GM12872 (cell line): ENCODE measurements around the gene ACOT8.

ENCODE experiments used
- CTCF ChIP-seq: IDR thresholded peaks from 3 replicates; pipeline ENCODE4 v1.5.1; 2011; ENCODE audit warnings: low read depth, mild to moderate bottlenecking, low read length, moderate library complexity; ENCODE audit not compliant: insufficient read depth

Gene ACOT8

GRCh38 chr20:45835825-45836224 lies 21.4 kb downstream of the ACOT8 start:
- no peak for TF ChIP-seq CTCF

- no peak; the same call in 2 of the 3 replicates for TF ChIP-seq CTCF
Observed at GRCh38 chr20:45835329-45835765, 21.8 kb downstream of the ACOT8 start.

GRCh38 chr20:45834797-45835161 lies 22.4 kb downstream of the ACOT8 start:
- TF ChIP-seq CTCF, result no peak

- no peak for TF ChIP-seq CTCF
Observed at GRCh38 chr20:45833883-45834796, 23.1 kb downstream of the ACOT8 start.

- TF ChIP-seq CTCF, result no peak
Observed at GRCh38 chr20:45833030-45833882, 23.9 kb downstream of the ACOT8 start, which contains the start of gene SNX21. Gene SNX21 (plus strand): TSS chr20:45833799. CDS start chr20:45833920, 121 bp downstream.

GRCh38 chr20:45832619-45833018 lies 24.6 kb downstream of the ACOT8 start:
- TF ChIP-seq CTCF, result no peak

GRCh38 chr20:45828589-45828988 lies 28.6 kb downstream of the ACOT8 start:
- no peak for TF ChIP-seq CTCF
